ENCODE data around the gene RHBG. TPM values are rescaled to one million over a fixed set of nuclear protein-coding genes. Genes with fewer than 3 reads are reported as not detected.

RHBG gene
- total and polyA plus RNA-seq, 2 of the 4 experiments (the other 2 are of a cell fraction): not detected

DNA sequence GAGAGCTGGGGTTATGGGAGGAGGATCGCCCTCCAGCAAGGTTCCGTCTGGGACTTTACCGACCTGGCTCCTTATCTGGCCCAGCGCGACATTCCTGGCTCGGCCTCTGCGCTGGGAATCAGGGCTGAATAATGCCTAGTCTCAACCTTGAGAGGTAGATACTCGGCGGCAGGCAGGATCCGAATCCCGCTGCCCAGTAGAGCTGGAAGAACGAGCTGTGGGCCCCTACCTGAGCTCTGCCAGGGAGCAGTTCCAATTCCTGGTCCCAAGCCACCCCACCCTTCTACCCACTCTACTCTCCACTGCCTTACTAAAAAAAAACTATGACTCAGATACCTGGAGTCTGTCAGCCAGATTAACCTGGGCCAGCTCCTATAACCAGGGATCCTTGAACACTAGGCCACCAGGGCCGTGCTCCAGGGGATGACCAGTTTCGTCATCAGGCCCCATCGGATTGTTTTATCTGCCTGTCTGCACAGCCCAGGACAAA, 53.6 kb downstream of the RHBG start:
- H2AFZ ChIP-seq (replicated peaks; ENCODE audit: low read length, poor library complexity): no peak overlapping the region
- no peak overlapping the region for H2BK20ac ChIP-seq (ENCODE audit: low read depth, low read length)
- ChIA-PET POLR2A (ENCODE audit: unreplicated experiment) (no interaction called here), CTCF (interaction anchor here (1.4 kb wide), 1 partner anchor 37 kb away, joined by 5 read pairs; no protein-coding TSS in a partner anchor)
- H3K23ac ChIP-seq (ENCODE audit: low read depth, low read length): no peak overlapping the region
- H4K8ac ChIP-seq (ENCODE audit: low read depth in 2 of 2, low read length in 2 of 2): no peak overlapping the region
- H3K14ac ChIP-seq (replicated peaks; ENCODE audit: low read depth, low read length): no peak overlapping the region
- DNase-seq (no peak), ATAC-seq (ENCODE audit: low read depth) (no peak)
- peaks cover 1% of the 10 kb centered on the region; the same call in 1 of the 2 replicates for H3K4me1 ChIP-seq (ENCODE audit: control insufficient read depth, insufficient read depth, low read length)
- TF ChIP-seq, protein P1, sequence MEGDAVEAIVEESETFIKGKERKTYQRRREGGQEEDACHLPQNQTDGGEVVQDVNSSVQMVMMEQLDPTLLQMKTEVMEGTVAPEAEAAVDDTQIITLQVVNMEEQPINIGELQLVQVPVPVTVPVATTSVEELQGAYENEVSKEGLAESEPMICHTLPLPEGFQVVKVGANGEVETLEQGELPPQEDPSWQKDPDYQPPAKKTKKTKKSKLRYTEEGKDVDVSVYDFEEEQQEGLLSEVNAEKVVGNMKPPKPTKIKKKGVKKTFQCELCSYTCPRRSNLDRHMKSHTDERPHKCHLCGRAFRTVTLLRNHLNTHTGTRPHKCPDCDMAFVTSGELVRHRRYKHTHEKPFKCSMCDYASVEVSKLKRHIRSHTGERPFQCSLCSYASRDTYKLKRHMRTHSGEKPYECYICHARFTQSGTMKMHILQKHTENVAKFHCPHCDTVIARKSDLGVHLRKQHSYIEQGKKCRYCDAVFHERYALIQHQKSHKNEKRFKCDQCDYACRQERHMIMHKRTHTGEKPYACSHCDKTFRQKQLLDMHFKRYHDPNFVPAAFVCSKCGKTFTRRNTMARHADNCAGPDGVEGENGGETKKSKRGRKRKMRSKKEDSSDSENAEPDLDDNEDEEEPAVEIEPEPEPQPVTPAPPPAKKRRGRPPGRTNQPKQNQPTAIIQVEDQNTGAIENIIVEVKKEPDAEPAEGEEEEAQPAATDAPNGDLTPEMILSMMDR (conservative IDR thresholded peaks at IDR 0.05; ENCODE audit: low read depth, low read length): no peak
- TF ChIP-seq RCOR1 (IDR thresholded peaks at IDR 0.05; ENCODE audit: insufficient replicate concordance, low read length) (no peak), RFX5 (IDR thresholded peaks at IDR 0.05; ENCODE audit: low read depth, low read length) (no peak)
- H3K79me1 ChIP-seq (ENCODE audit: low read depth in 1 of 2, low read length in 2 of 2): no peaks in the 10 kb centered on the region
- in situ Hi-C loops (cut with MboI; ENCODE audit: low sequenced_read_pairs) (no loop called here), dilution Hi-C loops (cut with HindIII; ENCODE audit: low sequenced_read_pairs, unreplicated experiment) (no loop called here), intact Hi-C loops (cut with micrococcal nuclease) (no loop called here)
- BruUV-seq (replicated peaks): no TSS peak
- H3K4me3 ChIP-seq (ENCODE audit: insufficient read depth, low read depth, low read length): no peak overlapping the region
- no peak overlapping the region for H2AK9ac ChIP-seq (replicated peaks; ENCODE audit: low read depth, low read length, poor library complexity)
- H2AK5ac ChIP-seq (ENCODE audit: low read depth, low read length): no peak overlapping the region
- no peak overlapping the region for H3K27ac ChIP-seq (ENCODE audit: insufficient read depth, low read length)
- H3K56ac ChIP-seq (ENCODE audit: extremely low read depth, insufficient read depth, low read length): no peak overlapping the region
- H3K36me3 ChIP-seq (ENCODE audit: control insufficient read depth, insufficient read depth, low read length): no peaks in the 10 kb centered on the region
- no peak overlapping the region for H4K5ac ChIP-seq (ENCODE audit: low read depth, low read length)
- no peaks in the 10 kb centered on the region for H3K9me1 ChIP-seq (ENCODE audit: insufficient read depth, low read length)
- H2BK120ac ChIP-seq (ENCODE audit: low read depth, low read length): no peak overlapping the region
- no peaks in the 10 kb centered on the region; the same call in none of the 2 replicates for H4K20me1 ChIP-seq (ENCODE audit: insufficient read depth, low read length)
- peaks cover 10% of the 10 kb centered on the region for H3K9me3 ChIP-seq (ENCODE audit: control insufficient read depth, insufficient read depth, low read length)
- H3K9ac ChIP-seq (ENCODE audit: low read depth, low read length): no peak overlapping the region
- H3K27me3 ChIP-seq (ENCODE audit: control insufficient read depth, insufficient read depth, low read length): peaks cover 93% of the 10 kb centered on the region
- WGBS, 2 experiments (ENCODE audit: extremely low coverage in 2 of 2, insufficient read length in 1 of 2): 8% methylated on average over 9 of the region's 15 CpGs; no CpG with 5 or more reads in 1 of the 2 experiments
- no peak overlapping the region for H4K91ac ChIP-seq (ENCODE audit: insufficient read depth, low read depth, low read length)
- H3K18ac ChIP-seq (ENCODE audit: low read depth, low read length): no peak overlapping the region
- H2BK5ac ChIP-seq (ENCODE audit: low read depth, low read length, poor library complexity, severe bottlenecking): no peak overlapping the region
- no peak overlapping the region for H2BK15ac ChIP-seq (ENCODE audit: low read depth, low read length)
- H3K4me2 ChIP-seq (ENCODE audit: low read depth, low read length): no peak overlapping the region
- no peak overlapping the region for H3K4ac ChIP-seq (ENCODE audit: low read depth, low read length)

Data from IMR-90 (cell line).